B cell (primary cell): Measurements from ENCODE around the gene WDR75. TPM values are rescaled to one million over a fixed set of nuclear protein-coding genes. Genes with fewer than 3 reads are reported as not detected.
"Not testable (repeated sequence)": the region's sequence is repeated elsewhere in the genome, so short reads cannot be mapped to it uniquely, and the experiment has no call there.

Source experiments
- ATAC-seq: fragments of 200-7000 bp; cut with Tn5 transposase; one replicate; pipeline ENCODE4 v1.10.0; 2021; ENCODE audit warnings: low read depth, mild to moderate bottlenecking, moderate number of reproducible peaks, moderate library complexity
- CTCF ChIA-PET: fragments of 350-600 bp; sonication (Branson Sonifier 250); formaldehyde crosslinking; loops from one replicate; lab custom pipeline; 2021; ENCODE audit warnings: antibody characterized with exemption, inconsistent platforms; lab: Charles Lee
- POLR2A ChIA-PET: fragments of 350-600 bp; sonication (Branson Sonifier 250); formaldehyde crosslinking; loops from one replicate; lab custom pipeline; 2021; ENCODE audit warnings: antibody characterized with exemption; lab: Charles Lee
- DNase-seq: peaks from one replicate; pipeline ENCODE4 v3.0.0; 2013
- H2AFZ ChIP-seq: 2 replicates; pipeline ENCODE4 v1.6.1; 2012; ENCODE audit warnings: mild to moderate bottlenecking, low read depth, low read length; ENCODE audit not compliant: insufficient read depth, poor library complexity, severe bottlenecking
- H3K27ac ChIP-seq, 2 donors: 1 replicate in 1 of 2; 2 replicates in 1 of 2; pipeline ENCODE4 v1.5.1; 2012 to 2013; ENCODE audit warnings: low read length in 2 of 2, mild to moderate bottlenecking in 2 of 2, moderate library complexity in 1 of 2
- H3K27me3 ChIP-seq, 4 experiments: fragments of 200-600 bp in 1 of 4; sonication (generic) in 1 of 4; replicated peaks in 1 of 4; 1 replicate in 2 of 4; 2 replicates in 2 of 4; pipeline versions ENCODE4 v1.6.1 to v1.7.0; 2013 to 2016; ENCODE audit warnings: low read length in 3 of 4, mild to moderate bottlenecking in 2 of 4, mixed read lengths in 1 of 4, moderate library complexity in 1 of 4; ENCODE audit not compliant: insufficient read depth in 4 of 4, control insufficient read depth in 3 of 4; ENCODE audit errors: control extremely low read depth in 1 of 4
- H3K36me3 ChIP-seq, 2 experiments: replicated peaks in 1 of 2; 1 replicate in 1 of 2; 2 replicates in 1 of 2; pipeline versions ENCODE4 v1.6.1 to v1.7.1; 2013; ENCODE audit warnings: low read length in 1 of 2; ENCODE audit not compliant: insufficient read depth in 2 of 2, control insufficient read depth in 1 of 2; ENCODE audit errors: control extremely low read depth in 1 of 2, extremely low read depth in 1 of 2
- H3K4me1 ChIP-seq, 2 donors: fragments of 200-600 bp in 1 of 2; sonication (generic) in 1 of 2; 1 replicate in 1 of 2; 2 replicates in 1 of 2; pipeline versions ENCODE4 v1.5.1 to v1.6.1; 2013 to 2017; ENCODE audit warnings: low read length in 2 of 2; ENCODE audit not compliant: control insufficient read depth in 2 of 2, insufficient read depth in 2 of 2
- H3K4me2 ChIP-seq: replicated peaks from 2 replicates; pipeline ENCODE3; 2012; ENCODE audit warnings: mild to moderate bottlenecking, low read depth, low read length; ENCODE audit not compliant: poor library complexity, severe bottlenecking
- H3K4me3 ChIP-seq, 5 experiments: fragments of 200-600 bp in 1 of 5; sonication (generic) in 1 of 5; 1 replicate in 3 of 5; 2 replicates in 2 of 5; pipeline versions ENCODE4 v1.5.1 to v1.7.0; 2011 to 2016; ENCODE audit warnings: low read length in 4 of 5, mild to moderate bottlenecking in 4 of 5, low read depth in 2 of 5, control low read depth in 1 of 5, moderate library complexity in 1 of 5; ENCODE audit not compliant: insufficient read depth in 1 of 5; ENCODE audit errors: control extremely low read depth in 1 of 5, extremely low read depth in 1 of 5
- H3K79me2 ChIP-seq: fragments of 200-600 bp; sonication (generic); one replicate; pipeline ENCODE4 v1.6.0; 2016; ENCODE audit warnings: low read length; ENCODE audit not compliant: control insufficient read depth, insufficient read depth
- H3K9ac ChIP-seq: fragments of 200-600 bp; sonication (generic); 2 replicates; pipeline ENCODE4 v1.6.1; 2017; ENCODE audit warnings: mild to moderate bottlenecking, low read length, moderate library complexity
- H3K9me3 ChIP-seq, 3 donors: one replicate each; pipeline versions ENCODE4 v1.6.1 to v1.7.1; 2013; ENCODE audit warnings: low read length in 2 of 3; ENCODE audit not compliant: control insufficient read depth in 2 of 3, insufficient read depth in 1 of 3; ENCODE audit errors: control extremely low read depth in 1 of 3
- H4K20me1 ChIP-seq: 2 replicates; pipeline ENCODE4 v1.6.0; 2012; ENCODE audit warnings: mild to moderate bottlenecking, low read length; ENCODE audit not compliant: insufficient read depth, control insufficient read depth, poor library complexity, severe bottlenecking
- H3K27ac Mint-ChIP-seq: one replicate; pipeline ENCODE4 v1.8.0; 2021; ENCODE audit warnings: mixed read lengths
- H3K27me3 Mint-ChIP-seq: one replicate; pipeline ENCODE4 v1.8.0; 2021; ENCODE audit warnings: mixed read lengths
- H3K4me1 Mint-ChIP-seq: one replicate; pipeline ENCODE4 v1.8.0; 2021; ENCODE audit warnings: mixed read lengths
- H3K4me3 Mint-ChIP-seq: one replicate; pipeline ENCODE4 v1.8.0; 2021; ENCODE audit warnings: mixed read lengths
- H3K9me3 Mint-ChIP-seq: one replicate; pipeline ENCODE4 v1.8.0; 2022; ENCODE audit warnings: mixed read lengths; ENCODE audit not compliant: insufficient read depth
- EZH2 ChIP-seq: IDR thresholded peaks from 2 replicates; pipeline ENCODE4 v1.6.1; 2012; ENCODE audit warnings: borderline replicate concordance, low read depth, mild to moderate bottlenecking, moderate library complexity, low read length; ENCODE audit not compliant: insufficient read depth, poor library complexity, severe bottlenecking
- WGBS: methylation state at CpG from one replicate; pipeline ENCODE4 v1.1.5; 2013; ENCODE audit warnings: missing lambda C conversion rate; ENCODE audit not compliant: insufficient coverage; 5-methylcytosine and 5-hydroxymethylcytosine counted together
- intact Hi-C: fragments of 100-400 bp; cut with micrococcal nuclease; formaldehyde crosslinking; loops from one replicate; pipeline ENCODE4 v1.10.0; 2022
- polyA plus RNA-seq: library from polyadenylated mRNA; depleted of rRNA; stranded (reverse); fragments of >200 nt; gene quantifications from 2 replicates; pipeline ENCODE4 v1.2.3, GENCODE V29; 2012
- total RNA-seq, 2 donors: library from RNA; stranded (reverse); fragments of 120-200 nt in 1 of 2; gene quantifications; 1 replicate in 1 of 2; 2 replicates in 1 of 2; pipeline versions ENCODE4 v1.2.3 to v1.2.4, GENCODE V29; 2013 to 2022
- TF ChIP-seq, protein P1 (sequence below): fragments of 200-600 bp; IDR thresholded peaks from one replicate; pipeline ENCODE4 v1.8.0; 2022; ENCODE audit warnings: antibody characterized with exemption, mild to moderate bottlenecking

Gene WDR75
- total and polyA plus RNA-seq, 2 donors (not counting 1 experiment from before 2014, with no cell fraction given) = 17.6 to 51.2 TPM

DNA sequence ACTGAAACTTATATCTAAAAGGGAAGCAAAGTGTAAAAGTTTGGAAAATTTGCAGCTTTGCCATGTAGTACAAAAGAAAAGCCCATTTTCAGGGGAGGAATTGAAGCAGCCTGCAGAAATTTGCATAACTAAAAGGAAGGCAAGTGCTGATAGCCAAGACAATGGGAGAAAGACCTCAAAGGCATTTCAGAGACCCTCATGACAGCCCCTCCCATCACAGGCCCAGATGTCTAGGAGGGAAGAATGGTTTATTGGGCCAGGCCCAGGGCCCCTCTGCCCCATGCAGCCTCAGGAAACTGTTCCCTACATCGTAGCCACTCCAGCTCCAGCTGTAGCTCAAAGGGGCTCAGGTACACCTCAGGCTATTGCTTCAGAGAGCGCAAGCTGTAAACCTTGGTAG is 14.4 kb upstream of the WDR75 start:
- H3K4me1 Mint-ChIP-seq = no peaks in the 10 kb centered on the region
- Histone ChIP-seq H3K4me2 (no peak overlapping the region), H3K79me2 (no peaks in the 10 kb centered on the region), H3K9ac (no peak overlapping the region), H3K36me3 (no peaks in the 10 kb centered on the region), H4K20me1 (no peaks in the 10 kb centered on the region), H3K9me3 (no peaks in the 10 kb centered on the region), H3K4me1 (no peaks in the 10 kb centered on the region), H3K27me3 (no peaks in the 10 kb centered on the region), H3K27ac (no peak overlapping the region), H3K4me3 (no peak overlapping the region), H2AFZ (no peak overlapping the region)
- no peak overlapping the region for H3K4me3 Mint-ChIP-seq
- no peak for TF ChIP-seq EZH2
- TF ChIP-seq, protein P1, sequence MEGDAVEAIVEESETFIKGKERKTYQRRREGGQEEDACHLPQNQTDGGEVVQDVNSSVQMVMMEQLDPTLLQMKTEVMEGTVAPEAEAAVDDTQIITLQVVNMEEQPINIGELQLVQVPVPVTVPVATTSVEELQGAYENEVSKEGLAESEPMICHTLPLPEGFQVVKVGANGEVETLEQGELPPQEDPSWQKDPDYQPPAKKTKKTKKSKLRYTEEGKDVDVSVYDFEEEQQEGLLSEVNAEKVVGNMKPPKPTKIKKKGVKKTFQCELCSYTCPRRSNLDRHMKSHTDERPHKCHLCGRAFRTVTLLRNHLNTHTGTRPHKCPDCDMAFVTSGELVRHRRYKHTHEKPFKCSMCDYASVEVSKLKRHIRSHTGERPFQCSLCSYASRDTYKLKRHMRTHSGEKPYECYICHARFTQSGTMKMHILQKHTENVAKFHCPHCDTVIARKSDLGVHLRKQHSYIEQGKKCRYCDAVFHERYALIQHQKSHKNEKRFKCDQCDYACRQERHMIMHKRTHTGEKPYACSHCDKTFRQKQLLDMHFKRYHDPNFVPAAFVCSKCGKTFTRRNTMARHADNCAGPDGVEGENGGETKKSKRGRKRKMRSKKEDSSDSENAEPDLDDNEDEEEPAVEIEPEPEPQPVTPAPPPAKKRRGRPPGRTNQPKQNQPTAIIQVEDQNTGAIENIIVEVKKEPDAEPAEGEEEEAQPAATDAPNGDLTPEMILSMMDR = no peak
- peaks cover 17% of the 10 kb centered on the region for H3K27me3 Mint-ChIP-seq
- ATAC-seq = no peak
- no peak overlapping the region for H3K27ac Mint-ChIP-seq
- H3K9me3 Mint-ChIP-seq = no peaks in the 10 kb centered on the region
- WGBS = 94% methylated on average over 2 of the region's 2 CpGs
- DNase-seq = no peak
- intact Hi-C loops = no loop called here
- ChIA-PET CTCF (no interaction called here), POLR2A (no interaction called here)

DNA sequence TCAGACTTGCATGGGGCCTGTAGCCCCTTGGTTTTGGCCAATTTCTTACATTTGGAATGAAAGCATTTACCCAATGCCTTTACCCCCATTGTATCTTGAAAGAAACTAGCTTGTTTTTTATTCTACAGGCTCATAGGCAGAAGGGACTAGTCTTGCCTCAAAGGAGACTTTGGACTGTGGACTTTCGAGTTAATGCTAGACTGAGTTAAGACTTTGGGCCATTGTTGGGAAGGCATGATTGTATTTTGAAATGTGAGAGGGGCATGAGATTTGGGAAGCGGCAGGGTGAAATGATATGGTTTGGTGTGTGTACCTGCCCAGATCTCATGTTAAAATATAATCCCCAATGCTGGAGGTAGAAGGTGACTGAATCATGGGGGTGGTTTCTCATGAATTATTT is 13.4 kb upstream of the WDR75 start:
- TF ChIP-seq, protein P1 = no peak
- no peak for TF ChIP-seq EZH2
- Histone ChIP-seq H3K9ac (no peak overlapping the region), H3K4me3 (no peak overlapping the region), H3K27ac (no peak overlapping the region), H3K4me1 (no peaks in the 10 kb centered on the region), H3K36me3 (no peaks in the 10 kb centered on the region), H3K27me3 (no peaks in the 10 kb centered on the region), H3K79me2 (no peaks in the 10 kb centered on the region), H2AFZ (no peak overlapping the region), H4K20me1 (no peaks in the 10 kb centered on the region), H3K9me3 (no peaks in the 10 kb centered on the region), H3K4me2 (no peak overlapping the region)
- Mint-ChIP-seq H3K9me3 (no peaks in the 10 kb centered on the region), H3K4me3 (no peak overlapping the region), H3K4me1 (no peaks in the 10 kb centered on the region), H3K27ac (no peak overlapping the region), H3K27me3 (peaks cover 23% of the 10 kb centered on the region)
- DNase-seq (no peak), ATAC-seq (no peak)
- intact Hi-C loops = no loop called here
- ChIA-PET POLR2A (no interaction called here), CTCF (no interaction called here)
- 100% methylated on average over 1 of the region's 2 CpGs for WGBS

DNA sequence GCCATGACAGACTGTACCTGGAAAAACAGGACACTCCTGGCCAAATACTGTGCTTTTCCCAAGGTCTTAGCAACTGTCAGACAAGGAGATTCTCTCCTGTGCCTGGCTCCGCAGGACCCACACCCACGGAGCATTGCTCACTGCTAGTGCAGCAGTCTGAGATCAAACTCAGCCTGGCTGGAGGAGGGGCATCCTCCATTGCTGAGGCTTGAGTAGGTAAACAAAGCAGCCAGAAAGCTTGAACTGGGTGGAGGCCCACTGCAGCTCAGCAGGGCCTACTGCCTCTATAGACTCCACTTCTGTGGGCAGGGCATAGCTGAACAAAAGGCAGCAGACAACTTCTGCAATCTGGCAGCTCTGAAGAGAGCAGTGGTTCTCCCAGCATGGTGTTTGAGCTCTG is 10.8 kb upstream of the WDR75 start:
- CTCF ChIA-PET, H4K20me1 ChIP-seq, H3K4me3 ChIP-seq, ATAC-seq, DNase-seq, H3K9me3 ChIP-seq, H3K4me3 Mint-ChIP-seq, H3K9ac ChIP-seq, POLR2A ChIA-PET, H3K9me3 Mint-ChIP-seq, H3K4me2 ChIP-seq, H3K27me3 ChIP-seq, H3K4me1 Mint-ChIP-seq, intact Hi-C loops, H2AFZ ChIP-seq, H3K4me1 ChIP-seq, H3K27ac ChIP-seq, H3K27ac Mint-ChIP-seq, H3K79me2 ChIP-seq, H3K36me3 ChIP-seq: not testable (repeated sequence)
- peaks cover 24% of the 10 kb centered on the region for H3K27me3 Mint-ChIP-seq
- 95% methylated on average over 2 of the region's 2 CpGs for WGBS
